ENCODE measurements around the gene LSM14A. TPM values are rescaled to one million over a fixed set of nuclear protein-coding genes. Genes with fewer than 3 reads are reported as not detected.
"Not testable (repeated sequence)": the region's sequence is repeated elsewhere in the genome, so short reads cannot be mapped to it uniquely, and the experiment has no call there.

Gene LSM14A
- total and polyA plus RNA-seq, 2 of the 13 experiments (the other 11 are each of a cell fraction or from before 2014, with no cell fraction given), result 77.0 to 83.6 TPM

DNA sequence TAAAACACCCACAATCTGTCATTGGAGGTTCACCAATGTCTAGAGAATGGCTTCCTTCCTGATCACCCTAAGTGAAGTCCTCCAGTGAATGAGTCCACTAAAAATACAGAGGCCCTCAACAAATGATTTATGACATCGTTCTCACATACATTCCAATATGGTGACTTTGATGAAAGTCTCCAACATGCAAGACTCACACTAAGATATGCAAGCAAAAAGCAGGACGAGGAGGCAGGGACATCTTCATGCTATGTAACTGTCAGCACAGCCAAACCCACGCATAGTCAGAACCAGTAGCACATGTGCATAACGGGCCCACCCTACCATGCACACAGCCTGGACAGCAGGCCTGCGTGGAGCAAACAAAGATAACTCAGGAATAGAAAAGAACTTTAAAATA, 16.6 kb upstream of the LSM14A start:
- TF ChIP-seq SAFB2 (CRISPR knock-in tag; IDR thresholded peaks at IDR 0.05; ENCODE audit: borderline replicate concordance, low read depth) (no peak), ZNF282 (IDR thresholded peaks at IDR 0.05; ENCODE audit: partially characterized antibody) (no peak)
- TF ChIP-seq, protein P1, sequence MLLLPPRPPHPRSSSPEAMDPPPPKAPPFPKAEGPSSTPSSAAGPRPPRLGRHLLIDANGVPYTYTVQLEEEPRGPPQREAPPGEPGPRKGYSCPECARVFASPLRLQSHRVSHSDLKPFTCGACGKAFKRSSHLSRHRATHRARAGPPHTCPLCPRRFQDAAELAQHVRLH (CRISPR knock-in tag; IDR thresholded peaks at IDR 0.05; ENCODE audit: borderline replicate concordance, low read depth), result no peak
- ChIA-PET POLR2A (no interaction called here), CTCF (ENCODE audit: low intra/inter-chr PET ratio, low total read pairs) (no interaction called here)
- H3K27me3 ChIP-seq (ENCODE audit: control insufficient read depth in 1 of 2, insufficient read depth in 2 of 2, low read length in 2 of 2), result no peaks in the 10 kb centered on the region; a peak in 1 of 5 replicates
- no peak for FAIRE-seq
- no peak overlapping the region for H2AFZ ChIP-seq (ENCODE audit: low read length)
- H4K20me1 ChIP-seq (ENCODE audit: insufficient read depth, low read length), result no peaks in the 10 kb centered on the region
- no peak for ATAC-seq
- in situ Hi-C loops (cut with HindIII; ENCODE audit: extremely low pct_ligation_motif_present, low pct_unique_long_range_greater_than_20kb), result no loop called here
- BruUV-seq (replicated peaks), result no TSS peak
- H3K4me1 ChIP-seq (ENCODE audit: insufficient read depth, low read length), result peaks cover 8% of the 10 kb centered on the region; the same call in 1 of the 2 replicates
- H3K4me2 ChIP-seq (ENCODE audit: low read depth, low read length), result no peak overlapping the region
- H3K4me3 ChIP-seq (replicated peaks in 1 of 3; ENCODE audit: insufficient read depth in 1 of 3, low read depth in 2 of 3, low read length in 3 of 3), result no peak overlapping the region
- H3K79me2 ChIP-seq (ENCODE audit: insufficient read depth, low read length), result no peaks in the 10 kb centered on the region
- no peaks in the 10 kb centered on the region for H3K9me3 ChIP-seq (ENCODE audit: low read length)
- WGBS (ENCODE audit: low lambda C conversion rate), result 58% methylated on average over 5 of the region's 5 CpGs
- no peak overlapping the region for H3K9ac ChIP-seq (ENCODE audit: insufficient read depth, low read depth, low read length)
- H3K27ac ChIP-seq (ENCODE audit: extremely low read length, insufficient read depth, low read length), result no peak overlapping the region
- no peak for DNase-seq (ENCODE audit: low spot score)
- no peaks in the 10 kb centered on the region for H3K36me3 ChIP-seq (replicated peaks in 1 of 2; ENCODE audit: control insufficient read depth in 1 of 2, insufficient read depth in 2 of 2, low read length in 2 of 2)
- intact Hi-C loops (cut with micrococcal nuclease; ENCODE audit: unreplicated experiment), result no loop called here

DNA sequence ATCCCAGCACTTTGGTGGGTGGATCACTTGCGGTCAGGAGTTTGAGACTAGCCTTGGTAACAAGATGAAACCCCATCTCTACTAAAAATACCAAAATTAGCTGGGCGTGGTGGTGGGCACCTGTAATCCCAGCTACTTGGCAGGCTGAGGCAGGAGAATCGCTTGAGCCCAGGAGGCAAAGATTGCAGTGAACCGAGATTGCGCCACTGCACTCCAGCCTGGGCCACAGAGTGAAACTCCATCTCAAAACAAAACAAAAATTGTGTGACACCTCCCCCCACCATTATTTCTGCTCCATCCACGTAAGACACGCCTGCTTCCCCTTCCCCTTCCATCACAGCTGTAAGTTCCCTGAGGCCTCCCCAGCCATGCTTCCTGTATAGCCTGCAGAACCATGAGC, 13.3 kb upstream of the LSM14A start:
- WGBS (ENCODE audit: low lambda C conversion rate), result 17% methylated on average over 7 of the region's 7 CpGs
- H3K9me3 ChIP-seq (ENCODE audit: low read length); in situ Hi-C loops (cut with HindIII; ENCODE audit: extremely low pct_ligation_motif_present, low pct_unique_long_range_greater_than_20kb); H3K4me3 ChIP-seq (replicated peaks in 1 of 3; ENCODE audit: insufficient read depth in 1 of 3, low read depth in 2 of 3, low read length in 3 of 3); ATAC-seq; H3K4me1 ChIP-seq (ENCODE audit: insufficient read depth, low read length); DNase-seq (ENCODE audit: low spot score); H3K79me2 ChIP-seq (ENCODE audit: insufficient read depth, low read length); CTCF ChIA-PET (ENCODE audit: low intra/inter-chr PET ratio, low total read pairs); H2AFZ ChIP-seq (ENCODE audit: low read length); H3K4me2 ChIP-seq (ENCODE audit: low read depth, low read length); H3K36me3 ChIP-seq (replicated peaks in 1 of 2; ENCODE audit: control insufficient read depth in 1 of 2, insufficient read depth in 2 of 2, low read length in 2 of 2); intact Hi-C loops (cut with micrococcal nuclease; ENCODE audit: unreplicated experiment); H3K27ac ChIP-seq (ENCODE audit: extremely low read length, insufficient read depth, low read length); H3K9ac ChIP-seq (ENCODE audit: insufficient read depth, low read depth, low read length); H3K27me3 ChIP-seq (ENCODE audit: control insufficient read depth in 1 of 2, insufficient read depth in 2 of 2, low read length in 2 of 2); BruUV-seq (replicated peaks); H4K20me1 ChIP-seq (ENCODE audit: insufficient read depth, low read length); FAIRE-seq; POLR2A ChIA-PET: not testable (repeated sequence)
- TF ChIP-seq CEBPB (IDR thresholded peaks at IDR 0.05; ENCODE audit: borderline replicate concordance, low read depth, low read length), result peak; percentile 21; the same call in 1 of the 2 replicates
